IMR-90 (cell line): ENCODE results near the gene SLC50A1. TPM values are rescaled to one million over a fixed set of nuclear protein-coding genes. Genes with fewer than 3 reads are reported as not detected.

ENCODE experiments used
- ATAC-seq: fragments of 200-7000 bp; cut with Tn5 transposase; 2 replicates; pipeline ENCODE4 v1.9.1; 2020; ENCODE audit warnings: low read depth, mild to moderate bottlenecking, moderate library complexity
- BruUV-seq: library from RNA; stranded (reverse); fragments of 400-500 nt; replicated peaks from 2 replicates; lab custom pipeline; 2021; lab: Mats Ljungman, UMichigan
- CTCF ChIA-PET: fragments of 300-600 bp; formaldehyde crosslinking; extraction: SDS; loops from one replicate; lab custom pipeline; 2021; ENCODE audit warnings: antibody characterized with exemption; lab: Yijun Ruan, JAX
- POLR2A ChIA-PET: fragments of 300-600 bp; sonication (Branson Sonifier 250); formaldehyde crosslinking; loops from one replicate; lab custom pipeline; 2022; ENCODE audit warnings: antibody characterized with exemption; ENCODE audit not compliant: unreplicated experiment; lab: Charles Lee
- DNase-seq: peaks from one replicate; pipeline ENCODE4 v3.0.0; 2013
- H2AFZ ChIP-seq: replicated peaks from 2 replicates; pipeline ENCODE3; 2013; ENCODE audit warnings: low read length, mild to moderate bottlenecking; ENCODE audit not compliant: poor library complexity
- H2AK5ac ChIP-seq: 2 replicates; pipeline ENCODE4 v1.6.1; 2013; ENCODE audit warnings: low read depth, low read length, inconsistent platforms
- H2AK9ac ChIP-seq: replicated peaks from 2 replicates; pipeline ENCODE3; 2013; ENCODE audit warnings: mild to moderate bottlenecking, low read depth, low read length, moderate library complexity; ENCODE audit not compliant: poor library complexity
- H2BK120ac ChIP-seq: 2 replicates; pipeline ENCODE4 v1.6.1; 2013; ENCODE audit warnings: low read depth, low read length, inconsistent platforms
- H2BK15ac ChIP-seq: 3 replicates; pipeline ENCODE4 v1.6.1; 2013; ENCODE audit warnings: low read depth, low read length, inconsistent platforms
- H2BK20ac ChIP-seq: 2 replicates; pipeline ENCODE4 v1.6.1; 2013; ENCODE audit warnings: low read depth, mild to moderate bottlenecking, inconsistent platforms, low read length, moderate library complexity
- H2BK5ac ChIP-seq: 2 replicates; pipeline ENCODE4 v1.6.1; 2013; ENCODE audit warnings: mild to moderate bottlenecking, low read depth, low read length, inconsistent platforms; ENCODE audit not compliant: poor library complexity, severe bottlenecking
- H3K14ac ChIP-seq: replicated peaks from 2 replicates; pipeline ENCODE4 v1.6.1; 2013; ENCODE audit warnings: low read depth, low read length, inconsistent platforms
- H3K18ac ChIP-seq: 2 replicates; pipeline ENCODE4 v1.6.1; 2013; ENCODE audit warnings: low read depth, low read length, control low read depth
- H3K23ac ChIP-seq: 2 replicates; pipeline ENCODE4 v1.6.1; 2013; ENCODE audit warnings: low read depth, low read length, inconsistent platforms
- H3K27ac ChIP-seq: 2 replicates; pipeline ENCODE4 v1.5.1; 2013; ENCODE audit warnings: mild to moderate bottlenecking, control low read depth, low read length; ENCODE audit not compliant: insufficient read depth
- H3K27me3 ChIP-seq: 2 replicates; pipeline ENCODE4 v1.6.1; 2013; ENCODE audit warnings: low read length; ENCODE audit not compliant: control insufficient read depth, insufficient read depth
- H3K36me3 ChIP-seq: 2 replicates; pipeline ENCODE4 v1.6.1; 2013; ENCODE audit warnings: low read length, mixed read lengths; ENCODE audit not compliant: control insufficient read depth, insufficient read depth
- H3K4ac ChIP-seq: 2 replicates; pipeline ENCODE4 v1.6.1; 2013; ENCODE audit warnings: low read depth, low read length, inconsistent platforms
- H3K4me1 ChIP-seq: 2 replicates; pipeline ENCODE4 v1.6.1; 2013; ENCODE audit warnings: low read length, mixed read lengths; ENCODE audit not compliant: control insufficient read depth, insufficient read depth
- H3K4me2 ChIP-seq: 2 replicates; pipeline ENCODE4 v1.6.1; 2013; ENCODE audit warnings: low read depth, mild to moderate bottlenecking, control low read depth, low read length, moderate library complexity
- H3K4me3 ChIP-seq: 2 replicates; pipeline ENCODE4 v1.5.1; 2013; ENCODE audit warnings: low read depth, mild to moderate bottlenecking, control low read depth, low read length, moderate library complexity; ENCODE audit not compliant: insufficient read depth
- H3K56ac ChIP-seq: 2 replicates; pipeline ENCODE4 v1.6.1; 2013; ENCODE audit warnings: low read length, inconsistent platforms; ENCODE audit not compliant: insufficient read depth; ENCODE audit errors: extremely low read depth
- H3K79me1 ChIP-seq, 2 experiments: 2 replicates each; pipeline ENCODE4 v1.6.1; 2013; ENCODE audit warnings: low read length in 2 of 2, inconsistent platforms in 1 of 2, low read depth in 1 of 2
- H3K9ac ChIP-seq: 2 replicates; pipeline ENCODE4 v1.6.1; 2013; ENCODE audit warnings: low read depth, low read length, control low read depth
- H3K9me1 ChIP-seq: 2 replicates; pipeline ENCODE4 v1.6.1; 2013; ENCODE audit warnings: low read length, inconsistent platforms; ENCODE audit not compliant: insufficient read depth
- H3K9me3 ChIP-seq: 2 replicates; pipeline ENCODE4 v1.6.1; 2013; ENCODE audit warnings: low read length; ENCODE audit not compliant: control insufficient read depth, insufficient read depth
- H4K20me1 ChIP-seq: 2 replicates; pipeline ENCODE4 v1.6.1; 2013; ENCODE audit warnings: low read length, inconsistent platforms; ENCODE audit not compliant: insufficient read depth
- H4K5ac ChIP-seq: 2 replicates; pipeline ENCODE4 v1.6.1; 2013; ENCODE audit warnings: mild to moderate bottlenecking, low read depth, low read length, control low read depth
- H4K8ac ChIP-seq, 2 experiments: 2 replicates each; pipeline ENCODE4 v1.6.1; 2013; ENCODE audit warnings: low read depth in 2 of 2, low read length in 2 of 2, control low read depth in 1 of 2, inconsistent platforms in 1 of 2
- H4K91ac ChIP-seq: 2 replicates; pipeline ENCODE4 v1.6.1; 2013; ENCODE audit warnings: low read depth, low read length, inconsistent platforms; ENCODE audit not compliant: insufficient read depth
- CEBPB ChIP-seq: IDR thresholded peaks from 2 replicates; pipeline ENCODE4 v1.6.1; 2012; ENCODE audit warnings: low read depth, low read length, improper control_type of control experiment
- ELK1 ChIP-seq: fragments of 150-350 bp; IDR thresholded peaks from 2 replicates; pipeline ENCODE4 v1.6.1; 2016; ENCODE audit warnings: low read depth, mild to moderate bottlenecking, low read length, moderate library complexity, borderline replicate concordance
- MAZ ChIP-seq: IDR thresholded peaks from 2 replicates; pipeline ENCODE4 v1.6.1; 2012; ENCODE audit warnings: low read depth, mild to moderate bottlenecking, low read length, improper control_type of control experiment, moderate library complexity, borderline replicate concordance
- POLR2A ChIP-seq: IDR thresholded peaks from 2 replicates; pipeline ENCODE4 v1.6.1; 2012; ENCODE audit warnings: mild to moderate bottlenecking, low read depth, low read length
- RAD21 ChIP-seq: IDR thresholded peaks from 2 replicates; pipeline ENCODE4 v1.6.1; 2012; ENCODE audit warnings: low read length, improper control_type of control experiment
- SMC3 ChIP-seq: fragments of 150-350 bp; IDR thresholded peaks from 2 replicates; pipeline ENCODE4 v1.6.1; 2016; ENCODE audit warnings: low read depth, mild to moderate bottlenecking, antibody characterized with exemption, low read length, moderate library complexity
- USF2 ChIP-seq: fragments of 150-350 bp; IDR thresholded peaks from 2 replicates; pipeline ENCODE4 v1.6.1; 2017; ENCODE audit warnings: mild to moderate bottlenecking, antibody characterized with exemption, low read length, low read depth
- WGBS, 2 experiments: methylation state at CpG; one replicate each; pipeline versions ENCODE4 v1.1.5 to v1.1.7; 2013; ENCODE audit warnings: missing lambda C conversion rate in 2 of 2; ENCODE audit not compliant: insufficient read length in 1 of 2; ENCODE audit errors: extremely low coverage in 2 of 2; 5-methylcytosine and 5-hydroxymethylcytosine counted together
- dilution Hi-C: fragments of 300-500 bp; cut with HindIII; formaldehyde crosslinking; loops from one replicate; pipeline ENCODE4 v1.14.3; 2018; ENCODE audit warnings: low sequenced_read_pairs; ENCODE audit not compliant: unreplicated experiment
- in situ Hi-C: fragments of 300-500 bp; cut with MboI; formaldehyde crosslinking; loops from 3 replicates; pipeline ENCODE4 v1.14.3; 2019; ENCODE audit warnings: low sequenced_read_pairs, inconsistent platforms, mixed read lengths
- intact Hi-C: fragments of 100-400 bp; cut with micrococcal nuclease; formaldehyde crosslinking; loops from 2 replicates; pipeline ENCODE4 v1.10.0; 2022
- polyA plus RNA-seq, 3 experiments: library from polyadenylated mRNA; depleted of rRNA; stranded (reverse); fragments of >200 nt; gene quantifications; 2 replicates each; pipeline ENCODE4 v1.2.3, GENCODE V29; 2012; ENCODE audit warnings: low replicate concordance in 1 of 3
- total RNA-seq: library from RNA; depleted of rRNA; stranded (reverse); fragments of >200 nt; gene quantifications from 2 replicates; pipeline ENCODE4 v1.2.3, GENCODE V29; 2012

The SLC50A1 gene
- total and polyA plus RNA-seq, 2 of the 4 experiments (the other 2 are of a cell fraction), result 20.6 to 20.8 TPM

GRCh38 chr1:155105604-155106011, 30.0 kb upstream of the SLC50A1 start:
- TF ChIP-seq CEBPB, result no peak
- TF ChIP-seq POLR2A, result no peak
- TF ChIP-seq ELK1, result no peak
- no peak for TF ChIP-seq MAZ
- TF ChIP-seq SMC3, result no peak
- TF ChIP-seq USF2, result no peak
- TF ChIP-seq RAD21, result no peak
- Histone ChIP-seq H3K4me2 (no peak overlapping the region), H3K27ac (no peak overlapping the region), H3K36me3 (no peaks in the 10 kb centered on the region), H2BK15ac (no peak overlapping the region), H4K20me1 (no peaks in the 10 kb centered on the region), H3K4ac (no peak overlapping the region), H3K18ac (no peak overlapping the region), H3K14ac (no peak overlapping the region), H3K4me3 (no peak overlapping the region), H4K91ac (no peak overlapping the region), H3K27me3 (peaks cover 45% of the 10 kb centered on the region), H2BK20ac (no peak overlapping the region), H4K5ac (no peak overlapping the region), H3K9me1 (no peaks in the 10 kb centered on the region), H3K4me1 (no peaks in the 10 kb centered on the region), H2AK9ac (no peak overlapping the region), H2BK120ac (no peak overlapping the region), H3K56ac (no peak overlapping the region), H2AK5ac (no peak overlapping the region), H3K79me1 (no peaks in the 10 kb centered on the region), H2AFZ (no peak overlapping the region), H2BK5ac (no peak overlapping the region), H3K23ac (no peak overlapping the region), H3K9ac (no peak overlapping the region), H4K8ac (no peak overlapping the region), H3K9me3 (no peaks in the 10 kb centered on the region)
- CTCF ChIA-PET, result interaction anchor here (1.3 kb wide), 1 partner anchor 14 kb away, joined by 4 read pairs; no protein-coding TSS in a partner anchor
- 0% methylated on average over 1 of the region's 7 CpGs; no CpG with 5 or more reads in 1 of the 2 experiments for WGBS, 2 experiments
- in situ Hi-C loops, result no loop called here
- ATAC-seq (no peak), DNase-seq (no peak)
- no TSS peak for BruUV-seq
- intact Hi-C loops, result no loop called here
- POLR2A ChIA-PET, result no interaction called here
- dilution Hi-C loops, result no loop called here
